Transverse colon (tissue), 4 donors: ENCODE results near the gene TNRC18. TPM values are rescaled to one million over a fixed set of nuclear protein-coding genes. Genes with fewer than 3 reads are reported as not detected.

ENCODE experiments used
- DNase-seq: peaks from one replicate; pipeline ENCODE4 v3.0.0-alpha.2; 2019
- H3K27ac ChIP-seq, 4 donors: fragments of 200-600 bp; sonication (generic); 2 replicates each; pipeline ENCODE4 v1.5.1; 2016 to 2018; ENCODE audit warnings: inconsistent platforms in 4 of 4
- H3K27me3 ChIP-seq: fragments of 200-600 bp; sonication (generic); 2 replicates; pipeline ENCODE4 v1.5.1; 2017; ENCODE audit warnings: inconsistent platforms
- H3K36me3 ChIP-seq, 4 donors: fragments of 200-600 bp; sonication (generic); 2 replicates each; pipeline ENCODE4 v1.5.1; 2017 to 2019; ENCODE audit warnings: inconsistent platforms in 4 of 4
- H3K4me1 ChIP-seq, 4 donors: fragments of 200-600 bp; sonication (generic); 2 replicates each; pipeline ENCODE4 v1.5.1; 2017 to 2020; ENCODE audit warnings: inconsistent platforms in 4 of 4
- H3K4me3 ChIP-seq, 4 donors: fragments of 200-600 bp; sonication (generic); 1 replicate in 1 of 4; 2 replicates in 3 of 4; pipeline versions ENCODE4 v1.5.1 to v1.6.1; 2017 to 2019; ENCODE audit warnings: inconsistent platforms in 4 of 4
- H3K9me3 ChIP-seq, 2 donors: fragments of 200-600 bp; sonication (generic); 2 replicates each; pipeline ENCODE4 v1.5.1; 2017 to 2019; ENCODE audit warnings: inconsistent platforms in 2 of 2
- EP300 ChIP-seq: sonication (generic); formaldehyde crosslinking; IDR thresholded peaks from one replicate; pipeline ENCODE4 v1.6.1; 2017; ENCODE audit warnings: antibody characterized with exemption, low read depth
- POLR2A ChIP-seq: fragments of 450-650 bp; IDR thresholded peaks from one replicate; pipeline ENCODE4 v1.6.1; 2016; ENCODE audit warnings: antibody characterized with exemption, mild to moderate bottlenecking, moderate library complexity
- POLR2AphosphoS5 ChIP-seq, 3 donors: sonication (generic); formaldehyde crosslinking; IDR thresholded peaks; one replicate each; pipeline ENCODE4 v1.6.1; 2016; ENCODE audit warnings: antibody characterized with exemption in 3 of 3
- WGBS, 2 donors: methylation state at CpG; one replicate each; pipeline ENCODE4 v1.1.5; 2018; ENCODE audit warnings: low coverage in 1 of 2; 5-methylcytosine and 5-hydroxymethylcytosine counted together
- in situ Hi-C, 4 donors: fragments of 200-750 bp; cut with MboI; loops; one replicate each; pipeline versions ENCODE4 v1.15.0 to v1.15.1; 2017; ENCODE audit warnings: low sequenced_read_pairs in 3 of 4, low pct_ligation_motif_present in 1 of 4, low pct_unique_long_range_greater_than_20kb in 1 of 4
- intact Hi-C: fragments of 100-400 bp; cut with DNase I; formaldehyde crosslinking; loops from one replicate; pipeline ENCODE4 v1.15.1; 2023; ENCODE audit warnings: low total_unique reads
- total RNA-seq, 4 donors: library from RNA; depleted of rRNA; stranded (reverse); fragments of >200 nt; gene quantifications; one replicate each; pipeline ENCODE4 v1.1.0, GENCODE V29; 2016
- TF ChIP-seq, protein P1 (sequence below), 5 experiments: fragments of 200-600 bp in 3 of 5; fragments of 450-650 bp in 2 of 5; sonication (generic) in 3 of 5; IDR thresholded peaks; 1 replicate in 2 of 5; 2 replicates in 3 of 5; pipeline ENCODE4 v1.5.1; 2016 to 2017; ENCODE audit warnings: antibody characterized with exemption in 5 of 5, inconsistent platforms in 3 of 5, mild to moderate bottlenecking in 2 of 5, moderate library complexity in 1 of 5

TNRC18 gene
- total RNA-seq, 4 donors from 2014 or later: 91.2 to 430 (median 175) TPM

DNA sequence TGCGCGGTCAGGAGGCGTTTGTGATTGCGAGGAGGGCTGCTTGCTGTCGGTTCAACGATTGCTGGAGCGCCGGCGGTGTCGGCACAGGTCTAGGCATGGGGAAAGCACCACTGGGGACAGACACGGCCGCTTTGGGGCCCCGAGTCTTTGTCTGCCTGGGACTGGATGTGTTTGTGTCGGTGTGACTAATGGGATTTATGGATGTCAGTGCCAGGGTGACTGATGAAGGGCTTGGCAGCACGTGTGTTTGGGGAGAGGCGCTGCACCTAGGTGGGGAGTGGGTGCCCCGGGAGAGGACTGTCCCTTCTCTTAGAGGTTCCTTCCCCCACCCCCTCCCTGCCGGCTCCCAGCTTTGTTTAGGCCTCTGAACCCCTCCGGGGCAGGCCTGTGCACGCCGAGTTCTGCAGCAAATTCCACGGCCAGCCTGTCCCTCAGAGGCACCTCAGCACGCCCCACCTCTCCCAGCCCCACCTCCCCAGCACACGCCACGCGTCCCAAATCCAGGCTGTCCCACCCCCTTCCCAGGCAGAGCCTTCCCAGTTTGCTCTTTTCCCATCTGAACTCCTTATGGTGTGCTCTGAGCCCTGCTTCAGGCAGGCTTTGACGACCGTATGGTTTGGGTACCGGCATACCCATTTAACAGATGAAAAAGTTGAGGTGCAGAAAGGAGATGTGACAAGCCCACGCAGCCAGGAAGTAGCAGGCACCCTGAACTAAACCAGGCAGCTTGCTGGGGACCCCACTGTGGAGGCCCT, 6.4 kb upstream of the TNRC18 start:
- DNase-seq: peak; percentile 69
- in situ Hi-C loops (no loop called here), intact Hi-C loops (no loop called here)
- WGBS, 2 donors: 16% methylated on average over 30 of the region's 30 CpGs; no CpG with 5 or more reads in 1 of the 2 donors
- Histone ChIP-seq H3K4me1 (peaks cover 10 to 30% (median 26%) of the 10 kb centered on the region in 4 donors), H3K27ac (peak overlapping the region; percentile 96 to 100 (median 98)), H3K4me3 (peak overlapping the region; percentile 36 to 99 (median 82)), H3K36me3 (no peaks in the 10 kb centered on the region), H3K9me3 (no peaks in the 10 kb centered on the region), H3K27me3 (no peaks in the 10 kb centered on the region)
- peak; percentile 79 for TF ChIP-seq POLR2A
- peak in 2 of 3 donors; percentile 35 to 60 for TF ChIP-seq POLR2AphosphoS5 (IDR thresholded peaks at IDR 0.05)
- TF ChIP-seq EP300: no peak
- TF ChIP-seq, protein P1, sequence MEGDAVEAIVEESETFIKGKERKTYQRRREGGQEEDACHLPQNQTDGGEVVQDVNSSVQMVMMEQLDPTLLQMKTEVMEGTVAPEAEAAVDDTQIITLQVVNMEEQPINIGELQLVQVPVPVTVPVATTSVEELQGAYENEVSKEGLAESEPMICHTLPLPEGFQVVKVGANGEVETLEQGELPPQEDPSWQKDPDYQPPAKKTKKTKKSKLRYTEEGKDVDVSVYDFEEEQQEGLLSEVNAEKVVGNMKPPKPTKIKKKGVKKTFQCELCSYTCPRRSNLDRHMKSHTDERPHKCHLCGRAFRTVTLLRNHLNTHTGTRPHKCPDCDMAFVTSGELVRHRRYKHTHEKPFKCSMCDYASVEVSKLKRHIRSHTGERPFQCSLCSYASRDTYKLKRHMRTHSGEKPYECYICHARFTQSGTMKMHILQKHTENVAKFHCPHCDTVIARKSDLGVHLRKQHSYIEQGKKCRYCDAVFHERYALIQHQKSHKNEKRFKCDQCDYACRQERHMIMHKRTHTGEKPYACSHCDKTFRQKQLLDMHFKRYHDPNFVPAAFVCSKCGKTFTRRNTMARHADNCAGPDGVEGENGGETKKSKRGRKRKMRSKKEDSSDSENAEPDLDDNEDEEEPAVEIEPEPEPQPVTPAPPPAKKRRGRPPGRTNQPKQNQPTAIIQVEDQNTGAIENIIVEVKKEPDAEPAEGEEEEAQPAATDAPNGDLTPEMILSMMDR (IDR thresholded peaks at IDR 0.05): peak in 1 of 5 experiments; percentile 15

DNA sequence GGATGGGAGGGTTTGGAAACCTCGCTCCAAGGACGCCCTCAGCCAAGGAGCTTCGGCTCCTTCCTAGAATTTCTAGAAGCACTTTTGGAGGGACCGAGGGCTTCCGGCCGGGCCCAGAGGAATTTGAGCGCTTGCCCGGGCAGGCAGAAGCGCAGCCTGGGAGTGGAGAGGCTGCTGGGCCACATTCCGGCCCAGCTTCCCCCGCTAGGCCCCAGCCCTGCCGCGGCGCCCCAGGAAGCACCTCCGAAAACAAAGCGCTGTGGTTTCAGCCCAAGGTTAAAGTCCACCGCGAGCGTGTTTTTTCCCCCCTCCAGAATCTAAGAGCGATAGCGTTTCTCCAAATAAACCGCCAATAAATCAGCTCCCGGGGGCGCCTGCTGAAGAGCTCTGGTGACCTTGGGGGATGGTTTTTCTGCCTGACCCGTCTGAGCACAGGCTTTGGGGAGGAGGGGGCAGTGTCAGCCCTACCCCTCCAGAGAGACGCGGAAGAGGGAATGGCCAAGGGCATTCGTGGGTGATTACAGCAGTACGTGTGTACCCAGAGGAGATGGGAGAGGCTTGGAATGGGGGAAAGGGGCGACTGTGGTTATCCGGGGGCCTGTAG, 5.7 kb upstream of the TNRC18 start:
- WGBS, 2 donors: 3% methylated on average over 31 of the region's 31 CpGs; no CpG with 5 or more reads in 1 of the 2 donors

DNA sequence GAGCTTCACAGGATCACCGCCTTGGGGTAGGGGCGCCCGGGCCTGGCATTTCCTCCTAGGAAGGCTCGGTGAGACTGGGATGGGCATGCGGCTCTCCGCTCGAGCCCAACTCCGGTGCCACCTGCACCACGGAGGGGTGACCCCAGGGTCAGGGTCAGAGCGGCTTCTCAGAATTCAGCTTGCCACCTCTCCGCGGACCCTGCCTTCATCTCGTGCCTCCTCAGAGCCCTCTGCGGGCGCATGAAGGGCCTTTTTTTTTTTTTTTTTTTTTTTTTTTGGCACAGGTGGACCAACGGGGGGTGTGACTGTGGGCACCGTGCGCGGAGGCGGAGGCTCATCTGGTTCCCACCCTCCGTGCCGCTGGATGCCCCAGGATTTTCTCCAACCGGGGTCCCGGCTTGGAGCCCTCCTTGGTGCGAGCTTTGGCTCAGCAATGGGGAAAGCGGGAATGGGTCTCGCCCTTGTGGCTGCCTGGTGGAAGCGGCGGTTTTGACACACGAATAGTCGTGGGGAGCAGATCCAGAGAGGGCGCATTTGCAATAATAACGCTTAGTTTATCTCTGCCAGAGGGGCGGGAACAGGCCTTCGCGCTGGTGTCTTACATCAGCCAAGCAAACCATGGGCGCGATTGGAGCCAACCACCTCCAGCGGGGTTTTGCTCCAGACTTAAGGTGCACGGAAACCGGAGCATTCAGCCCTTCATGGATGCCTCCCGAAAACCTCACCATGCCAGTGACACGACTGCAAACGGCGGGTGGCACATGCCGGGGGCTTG, 5.0 kb upstream of the TNRC18 start:
- DNase-seq: peak; percentile 73
- Histone ChIP-seq H3K9me3 (no peaks in the 10 kb centered on the region), H3K36me3 (no peaks in the 10 kb centered on the region), H3K27me3 (no peaks in the 10 kb centered on the region), H3K4me1 (peaks cover 10 to 30% (median 26%) of the 10 kb centered on the region in 4 donors), H3K4me3 (peak overlapping the region; percentile 76 to 99 (median 84)), H3K27ac (peak overlapping the region; percentile 96 to 100 (median 98))
- 3% methylated on average over 46 of the region's 46 CpGs; no CpG with 5 or more reads in 1 of the 2 donors for WGBS, 2 donors
- TF ChIP-seq POLR2AphosphoS5 (IDR thresholded peaks at IDR 0.05) (peak; percentile 14 to 51 (median 17)), POLR2A (no peak), EP300 (no peak)
- TF ChIP-seq, protein P1 (IDR thresholded peaks at IDR 0.05): peak in 2 of 5 experiments; percentile 7 to 17
- intact Hi-C loops (no loop called here), in situ Hi-C loops (no loop called here)

More for the DNA sequence above, 5.7 kb upstream of the TNRC18 start:
- Histone ChIP-seq H3K9me3 (no peaks in the 10 kb centered on the region), H3K4me1 (peaks cover 10 to 30% (median 26%) of the 10 kb centered on the region in 4 donors), H3K27ac (peak overlapping the region; percentile 96 to 100 (median 98)), H3K27me3 (no peaks in the 10 kb centered on the region), H3K36me3 (no peaks in the 10 kb centered on the region), H3K4me3 (peak overlapping the region; percentile 36 to 99 (median 82))
- intact Hi-C loops (no loop called here), in situ Hi-C loops (no loop called here)
- no peak for TF ChIP-seq EP300
- TF ChIP-seq, protein P1 (IDR thresholded peaks at IDR 0.05): no peak
- no peak for TF ChIP-seq POLR2A
- TF ChIP-seq POLR2AphosphoS5 (IDR thresholded peaks at IDR 0.05): peak in 1 of 3 donors; percentile 9
- DNase-seq: peak; percentile 71

DNA sequence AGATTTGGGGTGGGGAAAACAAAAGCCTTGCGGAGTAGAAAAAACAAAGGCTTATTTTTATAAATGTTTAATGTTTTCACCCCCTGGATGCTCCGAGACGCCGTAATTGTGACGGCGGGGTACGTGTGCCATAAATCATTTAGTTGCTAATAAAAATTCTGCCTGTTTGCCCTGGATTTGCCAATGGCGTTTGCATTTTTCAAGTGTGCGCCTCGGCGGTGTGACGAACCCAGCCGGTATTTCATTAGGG, 2.5 kb upstream of the TNRC18 start:
- WGBS, 2 donors: 2 to 3% methylated on average over 8 to 13 of the region's 13 CpGs
- Histone ChIP-seq H3K27ac (peak overlapping the region; percentile 96 to 100 (median 98)), H3K36me3 (no peaks in the 10 kb centered on the region), H3K27me3 (no peaks in the 10 kb centered on the region), H3K9me3 (no peaks in the 10 kb centered on the region), H3K4me3 (peak overlapping the region; percentile 76 to 99 (median 84)), H3K4me1 (peaks cover 10 to 30% (median 26%) of the 10 kb centered on the region in 4 donors)
- intact Hi-C loops (no loop called here), in situ Hi-C loops (no loop called here)
- TF ChIP-seq POLR2AphosphoS5 (IDR thresholded peaks at IDR 0.05): no peak
- DNase-seq: no peak
